Activated CD8-positive, alpha-beta memory T cell treated with anti-CD3 and anti-CD28 coated beads, Interleukin-2, amount 10 ng/mL, durations not matched to agents 7 days and 5 days (primary cell): ENCODE measurements around the gene TRABD2B. TPM values are rescaled to one million over a fixed set of nuclear protein-coding genes. Genes with fewer than 3 reads are reported as not detected.

Source experiments
- ATAC-seq: fragments of 150-1000 bp; cut with Tn5 transposase; one replicate; pipeline ENCODE4 v1.10.0; 2021; ENCODE audit warnings: moderate library complexity
- CTCF ChIA-PET: fragments of 350-600 bp; sonication (Branson Sonifier 250); formaldehyde crosslinking; loops from one replicate; lab custom pipeline; 2021; ENCODE audit warnings: antibody characterized with exemption; lab: Charles Lee
- DNase-seq: peaks from one replicate; pipeline ENCODE4 v3.0.0-alpha.2; 2020
- H3K27ac Mint-ChIP-seq: one replicate; pipeline ENCODE4 v1.8.0; 2021; ENCODE audit warnings: mild to moderate bottlenecking, mixed read lengths
- H3K27me3 Mint-ChIP-seq: one replicate; pipeline ENCODE4 v1.8.0; 2021; ENCODE audit warnings: mixed read lengths
- H3K36me3 Mint-ChIP-seq: one replicate; pipeline ENCODE4 v1.8.0; 2021; ENCODE audit warnings: mild to moderate bottlenecking, mixed read lengths
- H3K4me1 Mint-ChIP-seq: one replicate; pipeline ENCODE4 v1.8.0; 2021; ENCODE audit warnings: mixed read lengths
- H3K4me3 Mint-ChIP-seq: one replicate; pipeline ENCODE4 v1.8.0; 2021; ENCODE audit warnings: mild to moderate bottlenecking, moderate library complexity, mixed read lengths
- H3K9me3 Mint-ChIP-seq: one replicate; pipeline ENCODE4 v1.8.0; 2022; ENCODE audit warnings: low read depth, mixed read lengths
- total RNA-seq, 2 experiments: library from RNA; stranded (reverse); gene quantifications; one replicate each; pipeline ENCODE4 v1.2.3, GENCODE V29; 2021

The TRABD2B gene
- not detected for total RNA-seq

- ATAC-seq (peak; percentile 86), DNase-seq (peak; percentile 63)
- no peaks in the 10 kb centered on the region for H3K36me3 Mint-ChIP-seq
- CTCF ChIA-PET = interaction anchor here (0.8 to 2.8 kb wide), 16 partner anchors 9 to 548 kb away, joined by 3 to 25 read pairs (median 3); no protein-coding TSS in a partner anchor
- H3K4me1 Mint-ChIP-seq = peaks cover 2% of the 10 kb centered on the region
- H3K4me3 Mint-ChIP-seq = peak within 1 kb of the TSS; percentile 31
- no peak within 1 kb of the TSS for H3K27ac Mint-ChIP-seq
- H3K9me3 Mint-ChIP-seq = no peaks in the 10 kb centered on the region
- H3K27me3 Mint-ChIP-seq = peaks cover 52% of the 10 kb centered on the region
Observed at GRCh38 chr1:47997289-47998200, at the start of gene TRABD2B. Gene TRABD2B, minus strand, starts transcription at chr1:47997385.

GRCh38 chr1:48044311-48044710, 47.1 kb upstream of the TRABD2B start:
- peaks cover 3% of the 10 kb centered on the region for H3K27me3 Mint-ChIP-seq
- no peak overlapping the region for H3K27ac Mint-ChIP-seq
- H3K9me3 Mint-ChIP-seq = no peaks in the 10 kb centered on the region
- H3K4me3 Mint-ChIP-seq = no peak overlapping the region
- ATAC-seq = no peak
- H3K36me3 Mint-ChIP-seq = no peaks in the 10 kb centered on the region
- no peak for DNase-seq
- CTCF ChIA-PET = interaction anchor here (1.4 kb wide), 1 partner anchor 11 kb away, joined by 3 read pairs; no protein-coding TSS in a partner anchor
- peaks cover 3% of the 10 kb centered on the region for H3K4me1 Mint-ChIP-seq

- Mint-ChIP-seq H3K4me1 (peaks cover 3% of the 10 kb centered on the region), H3K36me3 (no peaks in the 10 kb centered on the region), H3K4me3 (no peak overlapping the region), H3K9me3 (no peaks in the 10 kb centered on the region), H3K27ac (no peak overlapping the region), H3K27me3 (peaks cover 3% of the 10 kb centered on the region)
- CTCF ChIA-PET = no interaction called here
- DNase-seq = no peak
- no peak for ATAC-seq
Observed at GRCh38 chr1:48043622-48044021, 46.4 kb upstream of the TRABD2B start.

- ATAC-seq = no peak
Observed at GRCh38 chr1:48040154-48040553, 43.0 kb upstream of the TRABD2B start.

GRCh38 chr1:48039088-48040054, 42.2 kb upstream of the TRABD2B start:
- ATAC-seq (no peak), DNase-seq (no peak)
- no peaks in the 10 kb centered on the region for H3K36me3 Mint-ChIP-seq
- CTCF ChIA-PET = no interaction called here
- no peak overlapping the region for H3K4me3 Mint-ChIP-seq
- H3K9me3 Mint-ChIP-seq = no peaks in the 10 kb centered on the region
- no peaks in the 10 kb centered on the region for H3K4me1 Mint-ChIP-seq
- no peak overlapping the region for H3K27ac Mint-ChIP-seq
- peaks cover 6% of the 10 kb centered on the region for H3K27me3 Mint-ChIP-seq

More at GRCh38 chr1:48040154-48040553, 43.0 kb upstream of the TRABD2B start:
- DNase-seq = no peak
- Mint-ChIP-seq H3K4me3 (no peak overlapping the region), H3K27me3 (peaks cover 2% of the 10 kb centered on the region), H3K4me1 (no peaks in the 10 kb centered on the region), H3K27ac (no peak overlapping the region), H3K36me3 (no peaks in the 10 kb centered on the region), H3K9me3 (no peaks in the 10 kb centered on the region)
- CTCF ChIA-PET = no interaction called here

- ATAC-seq (no peak), DNase-seq (no peak)
- peaks cover 6% of the 10 kb centered on the region for H3K27me3 Mint-ChIP-seq
- H3K4me1 Mint-ChIP-seq = no peaks in the 10 kb centered on the region
- H3K4me3 Mint-ChIP-seq = no peak overlapping the region
- CTCF ChIA-PET = no interaction called here
- H3K9me3 Mint-ChIP-seq = no peaks in the 10 kb centered on the region
- no peak overlapping the region for H3K27ac Mint-ChIP-seq
- no peaks in the 10 kb centered on the region for H3K36me3 Mint-ChIP-seq
Observed at GRCh38 chr1:48038270-48038767, 41.1 kb upstream of the TRABD2B start.

GRCh38 chr1:48036710-48037355, 39.6 kb upstream of the TRABD2B start:
- no peaks in the 10 kb centered on the region for H3K4me1 Mint-ChIP-seq
- CTCF ChIA-PET = no interaction called here
- no peak for ATAC-seq
- H3K36me3 Mint-ChIP-seq = no peaks in the 10 kb centered on the region
- H3K27ac Mint-ChIP-seq = no peak overlapping the region
- H3K27me3 Mint-ChIP-seq = peaks cover 6% of the 10 kb centered on the region
- no peaks in the 10 kb centered on the region for H3K9me3 Mint-ChIP-seq
- H3K4me3 Mint-ChIP-seq = no peak overlapping the region
- DNase-seq = no peak

- Mint-ChIP-seq H3K36me3 (no peaks in the 10 kb centered on the region), H3K9me3 (no peaks in the 10 kb centered on the region), H3K27ac (no peak overlapping the region), H3K27me3 (peaks cover 6% of the 10 kb centered on the region), H3K4me3 (no peak overlapping the region), H3K4me1 (no peaks in the 10 kb centered on the region)
- ATAC-seq (no peak), DNase-seq (no peak)
- CTCF ChIA-PET = no interaction called here
Observed at GRCh38 chr1:48035371-48036141, 38.4 kb upstream of the TRABD2B start.

- Mint-ChIP-seq H3K36me3 (no peaks in the 10 kb centered on the region), H3K27me3 (peaks cover 6% of the 10 kb centered on the region), H3K27ac (no peak overlapping the region), H3K4me1 (no peaks in the 10 kb centered on the region), H3K4me3 (no peak overlapping the region), H3K9me3 (no peaks in the 10 kb centered on the region)
- DNase-seq (no peak), ATAC-seq (no peak)
- CTCF ChIA-PET = no interaction called here
Observed at GRCh38 chr1:48033495-48034045, 36.4 kb upstream of the TRABD2B start.

- no peaks in the 10 kb centered on the region for H3K9me3 Mint-ChIP-seq
- DNase-seq (no peak), ATAC-seq (no peak)
- H3K4me3 Mint-ChIP-seq = no peak overlapping the region
- H3K27me3 Mint-ChIP-seq = peaks cover 4% of the 10 kb centered on the region
- H3K4me1 Mint-ChIP-seq = no peaks in the 10 kb centered on the region
- no peak overlapping the region for H3K27ac Mint-ChIP-seq
- CTCF ChIA-PET = no interaction called here
- H3K36me3 Mint-ChIP-seq = no peaks in the 10 kb centered on the region
Observed at GRCh38 chr1:48031676-48032075, 34.5 kb upstream of the TRABD2B start.

- H3K4me3 Mint-ChIP-seq = no peak overlapping the region
- DNase-seq = no peak
- no peaks in the 10 kb centered on the region for H3K9me3 Mint-ChIP-seq
- no peaks in the 10 kb centered on the region for H3K36me3 Mint-ChIP-seq
- H3K27me3 Mint-ChIP-seq = peaks cover 8% of the 10 kb centered on the region
- H3K4me1 Mint-ChIP-seq = no peaks in the 10 kb centered on the region
- ATAC-seq = no peak
- H3K27ac Mint-ChIP-seq = no peak overlapping the region
- CTCF ChIA-PET = no interaction called here
Observed at GRCh38 chr1:48030696-48031365, 33.6 kb upstream of the TRABD2B start.

- ATAC-seq = no peak
- Mint-ChIP-seq H3K27me3 (peaks cover 8% of the 10 kb centered on the region), H3K27ac (no peak overlapping the region), H3K4me1 (no peaks in the 10 kb centered on the region), H3K9me3 (no peaks in the 10 kb centered on the region), H3K4me3 (no peak overlapping the region), H3K36me3 (no peaks in the 10 kb centered on the region)
- DNase-seq = no peak
- CTCF ChIA-PET = no interaction called here
Observed at GRCh38 chr1:48030211-48030610, 33.0 kb upstream of the TRABD2B start.
